ENCODE data around the gene CHCHD5. TPM values are rescaled to one million over a fixed set of nuclear protein-coding genes. Genes with fewer than 3 reads are reported as not detected.
A peak's percentile ranks its signal among the peaks of the same experiment; 100 is the strongest.

CHCHD5 gene
- total RNA-seq, 1 donor from 2014 or later, result 10.4 TPM

GRCh38 chr2:112621790-112622527 is 37.5 kb downstream of the CHCHD5 start:
- Histone ChIP-seq H3K27me3 (ENCODE audit: control insufficient read depth in 3 of 3, insufficient read depth in 3 of 3, low read length in 3 of 3) (peaks cover 0 to 6% (median 0%) of the 10 kb centered on the region in 3 donors), H3K36me3 (ENCODE audit: control insufficient read depth in 3 of 3, insufficient read depth in 3 of 3, low read length in 3 of 3) (no peaks in the 10 kb centered on the region), H3K4me3 (ENCODE audit: low read length in 3 of 3) (no peak overlapping the region), H3K4me1 (ENCODE audit: control insufficient read depth in 3 of 3, insufficient read depth in 3 of 3, low read length in 3 of 3) (peaks cover 12 to 13% (median 12%) of the 10 kb centered on the region in 3 donors), H3K9me3 (ENCODE audit: control insufficient read depth in 3 of 3, low read length in 3 of 3) (no peaks in the 10 kb centered on the region), H3K27ac (ENCODE audit: low read depth, low read length) (no peak overlapping the region), H3K9ac (ENCODE audit: low read depth in 1 of 3, low read length in 3 of 3) (no peak overlapping the region)

GRCh38 chr2:112622528-112622849 is 38.1 kb downstream of the CHCHD5 start:
- Histone ChIP-seq H3K4me3 (ENCODE audit: low read length in 3 of 3) (no peak overlapping the region), H3K27me3 (ENCODE audit: control insufficient read depth in 3 of 3, insufficient read depth in 3 of 3, low read length in 3 of 3) (peaks cover 0 to 6% (median 0%) of the 10 kb centered on the region in 3 donors), H3K27ac (ENCODE audit: low read depth, low read length) (no peak overlapping the region), H3K36me3 (ENCODE audit: control insufficient read depth in 3 of 3, insufficient read depth in 3 of 3, low read length in 3 of 3) (no peaks in the 10 kb centered on the region), H3K9ac (ENCODE audit: low read depth in 1 of 3, low read length in 3 of 3) (no peak overlapping the region), H3K4me1 (ENCODE audit: control insufficient read depth in 3 of 3, insufficient read depth in 3 of 3, low read length in 3 of 3) (peaks cover 13 to 16% (median 15%) of the 10 kb centered on the region in 3 donors), H3K9me3 (ENCODE audit: control insufficient read depth in 3 of 3, low read length in 3 of 3) (no peaks in the 10 kb centered on the region)

GRCh38 chr2:112623913-112624777 is 39.7 kb downstream of the CHCHD5 start:
- Histone ChIP-seq H3K9me3 (ENCODE audit: control insufficient read depth in 3 of 3, low read length in 3 of 3) (no peaks in the 10 kb centered on the region), H3K9ac (ENCODE audit: low read depth in 1 of 3, low read length in 3 of 3) (no peak overlapping the region), H3K36me3 (ENCODE audit: control insufficient read depth in 3 of 3, insufficient read depth in 3 of 3, low read length in 3 of 3) (no peaks in the 10 kb centered on the region), H3K4me1 (ENCODE audit: control insufficient read depth in 3 of 3, insufficient read depth in 3 of 3, low read length in 3 of 3) (peaks cover 13 to 19% (median 16%) of the 10 kb centered on the region in 3 donors), H3K27ac (ENCODE audit: low read depth, low read length) (no peak overlapping the region), H3K27me3 (ENCODE audit: control insufficient read depth in 3 of 3, insufficient read depth in 3 of 3, low read length in 3 of 3) (peaks cover 0 to 6% (median 0%) of the 10 kb centered on the region in 3 donors), H3K4me3 (ENCODE audit: low read length in 3 of 3) (no peak overlapping the region)

- Histone ChIP-seq H3K9ac (ENCODE audit: low read depth in 1 of 3, low read length in 3 of 3) (no peak overlapping the region), H3K4me3 (ENCODE audit: low read length in 3 of 3) (no peak overlapping the region), H3K27ac (ENCODE audit: low read depth, low read length) (no peak overlapping the region), H3K9me3 (ENCODE audit: control insufficient read depth in 3 of 3, low read length in 3 of 3) (no peaks in the 10 kb centered on the region), H3K27me3 (ENCODE audit: control insufficient read depth in 3 of 3, insufficient read depth in 3 of 3, low read length in 3 of 3) (peaks cover 0 to 13% (median 0%) of the 10 kb centered on the region in 3 donors), H3K36me3 (ENCODE audit: control insufficient read depth in 3 of 3, insufficient read depth in 3 of 3, low read length in 3 of 3) (no peaks in the 10 kb centered on the region), H3K4me1 (ENCODE audit: control insufficient read depth in 3 of 3, insufficient read depth in 3 of 3, low read length in 3 of 3) (peaks cover 13 to 20% (median 19%) of the 10 kb centered on the region in 3 donors)
These were observed 41.2 kb downstream of the CHCHD5 start for GRCh38 chr2:112625474-112626114.

- Histone ChIP-seq H3K9ac (ENCODE audit: low read depth in 1 of 3, low read length in 3 of 3) (no peak overlapping the region), H3K9me3 (ENCODE audit: control insufficient read depth in 3 of 3, low read length in 3 of 3) (no peaks in the 10 kb centered on the region), H3K4me3 (ENCODE audit: low read length in 3 of 3) (peak overlapping the region; percentile 20 to 65 (median 51)), H3K27ac (ENCODE audit: low read depth, low read length) (peak overlapping the region; percentile 52), H3K4me1 (ENCODE audit: control insufficient read depth in 3 of 3, insufficient read depth in 3 of 3, low read length in 3 of 3) (peaks cover 16 to 24% (median 21%) of the 10 kb centered on the region in 3 donors), H3K27me3 (ENCODE audit: control insufficient read depth in 3 of 3, insufficient read depth in 3 of 3, low read length in 3 of 3) (peaks cover 0 to 16% (median under 1%) of the 10 kb centered on the region in 3 donors), H3K36me3 (ENCODE audit: control insufficient read depth in 3 of 3, insufficient read depth in 3 of 3, low read length in 3 of 3) (no peaks in the 10 kb centered on the region)
These were observed 42.2 kb downstream of the CHCHD5 start for GRCh38 chr2:112626604-112627059.

GRCh38 chr2:112627060-112628040 is 42.9 kb downstream of the CHCHD5 start:
- H3K9ac ChIP-seq (ENCODE audit: low read depth in 1 of 3, low read length in 3 of 3), result no peak overlapping the region
- H3K4me1 ChIP-seq (ENCODE audit: control insufficient read depth in 3 of 3, insufficient read depth in 3 of 3, low read length in 3 of 3), result peaks cover 13 to 19% (median 18%) of the 10 kb centered on the region in 3 donors
- H3K36me3 ChIP-seq (ENCODE audit: control insufficient read depth in 3 of 3, insufficient read depth in 3 of 3, low read length in 3 of 3), result no peaks in the 10 kb centered on the region
- peaks cover 0 to 16% (median 3%) of the 10 kb centered on the region in 3 donors for H3K27me3 ChIP-seq (ENCODE audit: control insufficient read depth in 3 of 3, insufficient read depth in 3 of 3, low read length in 3 of 3)
- peak overlapping the region; percentile 52 for H3K27ac ChIP-seq (ENCODE audit: low read depth, low read length)
- H3K4me3 ChIP-seq (ENCODE audit: low read length in 3 of 3), result peak overlapping the region in 1 of 3 donors; percentile 20
- H3K9me3 ChIP-seq (ENCODE audit: control insufficient read depth in 3 of 3, low read length in 3 of 3), result no peaks in the 10 kb centered on the region

- H3K27ac ChIP-seq (ENCODE audit: low read depth, low read length), result no peak overlapping the region
- H3K4me1 ChIP-seq (ENCODE audit: control insufficient read depth in 3 of 3, insufficient read depth in 3 of 3, low read length in 3 of 3), result peaks cover 11 to 17% (median 17%) of the 10 kb centered on the region in 3 donors
- no peak overlapping the region for H3K4me3 ChIP-seq (ENCODE audit: low read length in 3 of 3)
- no peak overlapping the region for H3K9ac ChIP-seq (ENCODE audit: low read depth in 1 of 3, low read length in 3 of 3)
- H3K9me3 ChIP-seq (ENCODE audit: control insufficient read depth in 3 of 3, low read length in 3 of 3), result no peaks in the 10 kb centered on the region
- H3K27me3 ChIP-seq (ENCODE audit: control insufficient read depth in 3 of 3, insufficient read depth in 3 of 3, low read length in 3 of 3), result peaks cover 0 to 16% (median 3%) of the 10 kb centered on the region in 3 donors
- no peaks in the 10 kb centered on the region for H3K36me3 ChIP-seq (ENCODE audit: control insufficient read depth in 3 of 3, insufficient read depth in 3 of 3, low read length in 3 of 3)
These were observed 44.8 kb downstream of the CHCHD5 start for GRCh38 chr2:112629224-112629623.

GRCh38 chr2:112629823-112630222 is 45.4 kb downstream of the CHCHD5 start:
- peaks cover 11 to 17% (median 17%) of the 10 kb centered on the region in 3 donors for H3K4me1 ChIP-seq (ENCODE audit: control insufficient read depth in 3 of 3, insufficient read depth in 3 of 3, low read length in 3 of 3)
- H3K36me3 ChIP-seq (ENCODE audit: control insufficient read depth in 3 of 3, insufficient read depth in 3 of 3, low read length in 3 of 3), result no peaks in the 10 kb centered on the region
- no peaks in the 10 kb centered on the region for H3K9me3 ChIP-seq (ENCODE audit: control insufficient read depth in 3 of 3, low read length in 3 of 3)
- H3K9ac ChIP-seq (ENCODE audit: low read depth in 1 of 3, low read length in 3 of 3), result no peak overlapping the region
- no peak overlapping the region for H3K27ac ChIP-seq (ENCODE audit: low read depth, low read length)
- H3K27me3 ChIP-seq (ENCODE audit: control insufficient read depth in 3 of 3, insufficient read depth in 3 of 3, low read length in 3 of 3), result peaks cover 0 to 16% (median 3%) of the 10 kb centered on the region in 3 donors
- no peak overlapping the region for H3K4me3 ChIP-seq (ENCODE audit: low read length in 3 of 3)

- Histone ChIP-seq H3K36me3 (ENCODE audit: control insufficient read depth in 3 of 3, insufficient read depth in 3 of 3, low read length in 3 of 3) (no peaks in the 10 kb centered on the region), H3K9ac (ENCODE audit: low read depth in 1 of 3, low read length in 3 of 3) (no peak overlapping the region), H3K27ac (ENCODE audit: low read depth, low read length) (no peak overlapping the region)
These were observed 45.9 kb downstream of the CHCHD5 start for GRCh38 chr2:112630268-112630667.

More at GRCh38 chr2:112630268-112630667, 45.9 kb downstream of the CHCHD5 start:
- Histone ChIP-seq H3K27me3 (ENCODE audit: control insufficient read depth in 3 of 3, insufficient read depth in 3 of 3, low read length in 3 of 3) (peaks cover 0 to 16% (median 3%) of the 10 kb centered on the region in 3 donors), H3K4me1 (ENCODE audit: control insufficient read depth in 3 of 3, insufficient read depth in 3 of 3, low read length in 3 of 3) (peaks cover 11 to 17% (median 17%) of the 10 kb centered on the region in 3 donors), H3K4me3 (ENCODE audit: low read length in 3 of 3) (no peak overlapping the region), H3K9me3 (ENCODE audit: control insufficient read depth in 3 of 3, low read length in 3 of 3) (no peaks in the 10 kb centered on the region)

Measured in skeletal muscle tissue (tissue), 4 donors.